GM13977 (cell line): ENCODE results near the gene ACOT4.
"Not testable (repeated sequence)": the region's sequence is repeated elsewhere in the genome, so short reads cannot be mapped to it uniquely, and the experiment has no call there.

Experiments used
- DNase-seq: peaks from one replicate; pipeline ENCODE4 v3.0.0; 2012; ENCODE audit warnings: low spot score
- CTCF ChIP-seq: IDR thresholded peaks from 2 replicates; pipeline ENCODE4 v1.5.1; 2012; ENCODE audit warnings: mild to moderate bottlenecking, control low read depth; ENCODE audit not compliant: insufficient read depth; ENCODE audit errors: extremely low read depth, missing control alignments
- in situ Hi-C: fragments of 300-500 bp; cut with MboI; formaldehyde crosslinking; loops from one replicate; pipeline ENCODE4 v1.12.0; 2022; ENCODE audit warnings: low sequenced_read_pairs, low pct_unique_long_range_greater_than_20kb, mixed read lengths, inconsistent platforms; ENCODE audit not compliant: unreplicated experiment

Gene ACOT4

DNA sequence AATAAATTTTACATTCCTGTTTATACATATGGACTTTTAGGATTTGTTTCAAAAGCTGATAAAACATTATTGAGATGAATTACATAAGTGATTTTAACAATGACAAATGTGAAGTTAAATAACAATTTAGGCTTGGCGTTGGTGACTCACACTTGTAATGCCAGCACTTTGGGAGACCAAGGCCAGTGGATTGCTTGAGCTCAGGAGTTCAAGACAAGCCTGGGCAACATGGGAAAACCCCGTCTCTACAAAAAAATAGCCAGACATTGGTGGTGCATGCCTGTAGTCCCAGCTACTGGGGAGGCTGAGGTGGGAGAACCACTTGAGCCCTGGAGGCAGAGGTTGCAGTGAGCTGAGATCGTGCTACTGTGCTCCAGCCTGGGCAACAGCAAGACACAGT is 15.3 kb upstream of the ACOT4 start:
- DNase-seq = no peak
- no peak for TF ChIP-seq CTCF
- in situ Hi-C loops = no loop called here

DNA sequence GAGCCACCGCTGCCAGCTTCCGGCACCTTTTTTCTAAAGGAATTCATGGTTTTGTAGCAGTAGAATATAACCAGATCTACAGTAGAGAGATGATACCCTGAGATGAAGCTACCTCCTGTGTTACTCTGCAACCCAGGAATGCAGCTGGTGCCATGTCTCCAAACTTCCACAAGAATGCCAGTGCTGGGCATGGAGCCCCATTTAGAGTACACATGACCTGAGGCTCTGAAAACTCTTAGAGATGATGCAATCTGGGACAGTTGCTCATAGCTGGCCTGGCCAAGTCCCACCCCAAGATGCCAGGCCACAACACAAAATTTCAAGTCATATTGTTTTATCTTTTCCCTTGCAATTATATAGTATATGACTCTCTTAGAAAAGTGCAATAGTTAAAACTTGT is 14.5 kb upstream of the ACOT4 start:
- in situ Hi-C loops, DNase-seq: not testable (repeated sequence)

DNA sequence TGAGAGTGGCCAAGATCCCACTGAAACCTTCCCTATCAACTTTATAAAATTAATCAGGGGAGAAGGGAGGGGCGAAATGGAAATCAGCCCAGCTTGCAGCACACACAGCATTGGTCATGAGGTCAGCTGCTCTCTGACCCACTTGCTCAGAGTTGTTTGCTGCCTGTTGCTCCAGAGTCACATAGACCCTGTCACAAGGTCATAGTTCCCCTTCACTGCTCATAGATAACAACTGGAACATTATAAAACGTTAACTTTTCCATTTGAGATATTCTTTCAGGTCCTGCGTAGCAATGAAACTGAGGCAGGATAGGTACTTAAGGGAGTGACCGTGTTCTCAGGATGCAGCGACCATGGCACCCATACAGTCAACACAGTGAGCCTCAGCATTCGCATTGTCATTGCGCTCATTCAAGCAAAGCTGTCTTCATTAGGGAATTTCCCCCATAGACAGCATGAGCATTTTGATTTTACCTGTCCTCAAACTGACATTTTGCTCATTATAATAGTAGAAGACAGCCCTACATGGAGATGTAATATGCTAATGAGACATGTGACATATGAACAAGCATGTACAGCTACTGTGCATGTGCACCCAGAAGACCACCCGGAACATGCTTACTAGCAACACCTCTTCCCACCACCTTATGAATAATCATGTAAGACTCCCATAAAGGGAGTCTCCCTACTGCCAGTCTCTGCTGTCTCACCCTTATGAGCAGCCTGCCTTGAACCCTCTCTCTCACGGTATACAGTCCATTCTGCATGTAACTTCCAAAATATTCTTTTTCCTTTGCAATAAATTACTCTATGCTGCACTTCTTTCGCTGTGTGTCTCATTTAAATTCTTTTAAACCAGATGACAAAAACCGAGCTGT is 9.3 kb upstream of the ACOT4 start:
- DNase-seq, in situ Hi-C loops: not testable (repeated sequence)

- DNase-seq = peak; percentile 1
- in situ Hi-C loops = no loop called here
- no peak for TF ChIP-seq CTCF
These were observed 3.0 kb upstream of the ACOT4 start for GRCh38 chr14:73588695-73589094.

- in situ Hi-C loops = no loop called here
- TF ChIP-seq CTCF = no peak
- no peak for DNase-seq
These were observed 2.6 kb upstream of the ACOT4 start for GRCh38 chr14:73589116-73589515.

DNA sequence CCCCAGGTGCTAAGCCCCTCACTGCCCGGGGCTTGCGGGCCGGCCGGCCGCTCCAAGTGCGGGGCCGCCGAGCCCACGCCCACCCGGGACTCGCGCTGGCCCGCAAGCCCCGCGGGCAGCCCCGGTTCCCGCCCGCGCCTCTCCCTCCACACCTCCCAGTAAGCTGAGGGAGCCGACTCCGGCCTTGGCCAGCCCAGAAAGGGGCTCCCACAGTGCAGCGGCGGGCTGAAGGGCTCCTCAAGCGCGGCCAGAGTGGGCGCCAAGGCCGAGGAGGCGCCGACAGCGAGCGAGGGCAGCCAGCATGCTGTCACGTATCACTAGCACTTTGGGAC is 1.0 kb upstream of the ACOT4 start:
- DNase-seq, in situ Hi-C loops: not testable (repeated sequence)

GRCh38 chr14:73594491-73594890 is 2.8 kb downstream of the ACOT4 start:
- TF ChIP-seq CTCF = no peak
- in situ Hi-C loops = no loop called here
- DNase-seq = no peak

GRCh38 chr14:73599499-73599898 is 7.8 kb downstream of the ACOT4 start:
- no peak for TF ChIP-seq CTCF
- no peak for DNase-seq
- in situ Hi-C loops = no loop called here
